HepG2 (cell line): ENCODE measurements around the gene GNAI2. TPM values are rescaled to one million over a fixed set of nuclear protein-coding genes. Genes with fewer than 3 reads are reported as not detected.

Experiments used
- AGO1 ChIP-seq: fragments of 200-400 bp; formaldehyde crosslinking; IDR thresholded peaks from 2 replicates; pipeline ENCODE4 v1.6.1; 2017; ENCODE audit warnings: mild to moderate bottlenecking, low read depth, low read length, moderate library complexity; ENCODE audit not compliant: poor library complexity, severe bottlenecking
- HIVEP1 ChIP-seq: sonication (generic); formaldehyde crosslinking; IDR thresholded peaks from 2 replicates; pipeline ENCODE4 v1.4.0; 2020; ENCODE audit warnings: mild to moderate bottlenecking, missing genetic modification reagents
- JUN ChIP-seq: sonication (generic); formaldehyde crosslinking; IDR thresholded peaks from 2 replicates; pipeline ENCODE4 v1.4.0; 2020; ENCODE audit warnings: mild to moderate bottlenecking, missing genetic modification reagents
- MYNN ChIP-seq: sonication (generic); formaldehyde crosslinking; IDR thresholded peaks from 2 replicates; pipeline ENCODE4 v1.4.0; 2020; ENCODE audit warnings: mild to moderate bottlenecking, low read depth, missing genetic modification reagents
- PLRG1 ChIP-seq: fragments of 450-650 bp; conservative IDR thresholded peaks from 2 replicates; pipeline ENCODE4 v1.6.1; 2016
- POLR2AphosphoS2 ChIP-seq: IDR thresholded peaks from 2 replicates; pipeline ENCODE4 v1.6.1; 2011; ENCODE audit warnings: low read depth, low read length, improper control_type of control experiment
- SAP130 ChIP-seq: IDR thresholded peaks from 2 replicates; pipeline ENCODE4 v1.6.1; 2016; ENCODE audit warnings: low read depth
- ZBTB38 ChIP-seq: sonication (generic); formaldehyde crosslinking; IDR thresholded peaks from 2 replicates; pipeline ENCODE4 v1.5.1; 2020; ENCODE audit warnings: mild to moderate bottlenecking, missing genetic modification reagents
- ZBTB7B ChIP-seq: sonication (generic); formaldehyde crosslinking; IDR thresholded peaks from 2 replicates; pipeline ENCODE4 v1.4.0; 2020; ENCODE audit warnings: missing genetic modification reagents
- ZNF431 ChIP-seq: sonication (generic); formaldehyde crosslinking; IDR thresholded peaks from 2 replicates; pipeline ENCODE4 v1.9.0; 2022; ENCODE audit warnings: missing genetic modification reagents, low read depth, mild to moderate bottlenecking, borderline replicate concordance
- ZNF747 ChIP-seq: sonication (generic); formaldehyde crosslinking; IDR thresholded peaks from 2 replicates; pipeline ENCODE4 v1.8.1; 2023; ENCODE audit warnings: missing genetic modification reagents, mild to moderate bottlenecking, borderline replicate concordance
- polyA plus RNA-seq, 8 experiments: library from polyadenylated mRNA; depleted of rRNA in 3 of 8; stranded (reverse) in 7 of 8; unstranded in 1 of 8; fragments of >200 nt; fragmentation: Illumina TruSeq in 4 of 8; extraction: Trizol in 4 of 8; gene quantifications; 2 replicates each; pipeline versions ENCODE4 v1.2.1 to v1.2.3, GENCODE V29; 2011 to 2016; ENCODE audit warnings: low read depth in 4 of 8, missing spikeins in 1 of 8, mixed read lengths in 1 of 8; ENCODE audit not compliant: insufficient read depth in 1 of 8
- total RNA-seq, 5 experiments: library from RNA; depleted of rRNA; stranded (reverse); fragments of >200 nt; fragmentation: Illumina TruSeq; extraction: Trizol; gene quantifications; 2 replicates each; pipeline ENCODE4 v1.2.3, GENCODE V29; 2016; ENCODE audit warnings: low read depth in 1 of 5
- TF ChIP-seq, protein P1 (sequence below): sonication (generic); formaldehyde crosslinking; IDR thresholded peaks from 2 replicates; pipeline ENCODE4 v1.8.1; 2023; ENCODE audit warnings: missing genetic modification reagents, inconsistent platforms, borderline replicate concordance
- TF ChIP-seq, protein P2 (sequence below): sonication (generic); formaldehyde crosslinking; IDR thresholded peaks from 2 replicates; pipeline ENCODE4 v1.4.0; 2020; ENCODE audit warnings: missing genetic modification reagents, borderline replicate concordance
- TF ChIP-seq, protein P3 (sequence below): sonication (generic); formaldehyde crosslinking; conservative IDR thresholded peaks from 2 replicates; pipeline ENCODE4 v1.4.0; 2020; ENCODE audit warnings: missing genetic modification reagents
- TF ChIP-seq, protein P4 (sequence below): sonication (generic); formaldehyde crosslinking; IDR thresholded peaks from 2 replicates; pipeline ENCODE4 v1.5.1; 2020; ENCODE audit warnings: mild to moderate bottlenecking, moderate library complexity, missing genetic modification reagents

GNAI2 gene
- total and polyA plus RNA-seq, 2 of the 13 experiments (the other 11 are each of a cell fraction or from before 2014, with no cell fraction given), result 51.1 to 66.2 TPM

DNA sequence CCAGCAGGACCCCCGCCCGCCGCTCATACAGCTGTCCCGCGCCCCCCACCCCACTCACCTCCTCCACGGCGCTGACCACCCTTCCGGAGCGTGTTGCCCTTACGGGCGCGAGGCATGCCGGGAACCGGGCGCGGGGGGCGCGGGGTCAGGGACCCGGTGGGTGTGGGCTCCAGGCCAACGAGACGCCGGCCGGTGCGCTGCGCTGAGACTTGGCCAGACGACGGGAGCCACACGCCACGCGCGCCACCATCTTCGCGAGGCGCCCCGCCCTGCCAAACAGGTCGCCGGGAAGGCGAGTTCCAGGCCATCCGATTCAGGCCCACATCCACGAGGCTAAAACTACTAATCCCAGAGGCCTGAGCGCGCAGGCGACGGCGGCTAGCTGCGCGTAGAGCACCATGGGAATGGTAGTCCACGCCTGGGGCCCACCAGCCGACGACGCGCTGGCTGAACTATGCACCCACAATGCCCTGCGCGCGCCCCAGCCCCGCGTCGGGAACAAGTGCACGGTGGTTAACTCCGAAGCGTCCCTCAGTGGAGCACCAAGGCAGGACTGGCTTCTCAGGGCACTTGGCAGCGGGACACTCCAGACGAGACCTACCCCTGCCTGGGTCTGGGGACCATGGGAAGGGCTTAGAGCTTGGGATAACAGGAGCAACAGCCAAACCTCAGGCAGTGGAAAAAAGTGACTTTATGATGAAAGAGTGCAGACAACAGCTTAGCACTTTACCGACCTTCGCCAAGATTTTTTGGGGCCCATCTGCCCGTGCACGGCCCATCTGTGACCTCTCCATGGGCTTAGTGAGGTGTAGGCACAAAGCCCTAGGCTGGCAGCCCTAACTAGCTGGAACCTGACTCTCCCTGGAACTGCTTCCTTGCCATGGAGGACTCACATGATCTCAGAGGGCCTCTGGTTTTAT is 56.4 kb downstream of the GNAI2 start, which contains the start of gene IFRD2 (continued):
- TF ChIP-seq, protein P1, sequence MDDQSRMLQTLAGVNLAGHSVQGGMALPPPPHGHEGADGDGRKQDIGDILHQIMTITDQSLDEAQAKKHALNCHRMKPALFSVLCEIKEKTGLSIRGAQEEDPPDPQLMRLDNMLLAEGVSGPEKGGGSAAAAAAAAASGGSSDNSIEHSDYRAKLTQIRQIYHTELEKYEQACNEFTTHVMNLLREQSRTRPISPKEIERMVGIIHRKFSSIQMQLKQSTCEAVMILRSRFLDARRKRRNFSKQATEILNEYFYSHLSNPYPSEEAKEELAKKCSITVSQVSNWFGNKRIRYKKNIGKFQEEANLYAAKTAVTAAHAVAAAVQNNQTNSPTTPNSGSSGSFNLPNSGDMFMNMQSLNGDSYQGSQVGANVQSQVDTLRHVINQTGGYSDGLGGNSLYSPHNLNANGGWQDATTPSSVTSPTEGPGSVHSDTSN (CRISPR knock-in tag), result no peak
- no peak for TF ChIP-seq JUN (CRISPR knock-in tag)
- TF ChIP-seq PLRG1, result no peak
- TF ChIP-seq ZBTB38, result peak; percentile 81
- no peak for TF ChIP-seq HIVEP1 (CRISPR knock-in tag)
- no peak for TF ChIP-seq ZNF431 (CRISPR knock-in tag)
- TF ChIP-seq AGO1, result peak; percentile 82
- TF ChIP-seq, protein P2, sequence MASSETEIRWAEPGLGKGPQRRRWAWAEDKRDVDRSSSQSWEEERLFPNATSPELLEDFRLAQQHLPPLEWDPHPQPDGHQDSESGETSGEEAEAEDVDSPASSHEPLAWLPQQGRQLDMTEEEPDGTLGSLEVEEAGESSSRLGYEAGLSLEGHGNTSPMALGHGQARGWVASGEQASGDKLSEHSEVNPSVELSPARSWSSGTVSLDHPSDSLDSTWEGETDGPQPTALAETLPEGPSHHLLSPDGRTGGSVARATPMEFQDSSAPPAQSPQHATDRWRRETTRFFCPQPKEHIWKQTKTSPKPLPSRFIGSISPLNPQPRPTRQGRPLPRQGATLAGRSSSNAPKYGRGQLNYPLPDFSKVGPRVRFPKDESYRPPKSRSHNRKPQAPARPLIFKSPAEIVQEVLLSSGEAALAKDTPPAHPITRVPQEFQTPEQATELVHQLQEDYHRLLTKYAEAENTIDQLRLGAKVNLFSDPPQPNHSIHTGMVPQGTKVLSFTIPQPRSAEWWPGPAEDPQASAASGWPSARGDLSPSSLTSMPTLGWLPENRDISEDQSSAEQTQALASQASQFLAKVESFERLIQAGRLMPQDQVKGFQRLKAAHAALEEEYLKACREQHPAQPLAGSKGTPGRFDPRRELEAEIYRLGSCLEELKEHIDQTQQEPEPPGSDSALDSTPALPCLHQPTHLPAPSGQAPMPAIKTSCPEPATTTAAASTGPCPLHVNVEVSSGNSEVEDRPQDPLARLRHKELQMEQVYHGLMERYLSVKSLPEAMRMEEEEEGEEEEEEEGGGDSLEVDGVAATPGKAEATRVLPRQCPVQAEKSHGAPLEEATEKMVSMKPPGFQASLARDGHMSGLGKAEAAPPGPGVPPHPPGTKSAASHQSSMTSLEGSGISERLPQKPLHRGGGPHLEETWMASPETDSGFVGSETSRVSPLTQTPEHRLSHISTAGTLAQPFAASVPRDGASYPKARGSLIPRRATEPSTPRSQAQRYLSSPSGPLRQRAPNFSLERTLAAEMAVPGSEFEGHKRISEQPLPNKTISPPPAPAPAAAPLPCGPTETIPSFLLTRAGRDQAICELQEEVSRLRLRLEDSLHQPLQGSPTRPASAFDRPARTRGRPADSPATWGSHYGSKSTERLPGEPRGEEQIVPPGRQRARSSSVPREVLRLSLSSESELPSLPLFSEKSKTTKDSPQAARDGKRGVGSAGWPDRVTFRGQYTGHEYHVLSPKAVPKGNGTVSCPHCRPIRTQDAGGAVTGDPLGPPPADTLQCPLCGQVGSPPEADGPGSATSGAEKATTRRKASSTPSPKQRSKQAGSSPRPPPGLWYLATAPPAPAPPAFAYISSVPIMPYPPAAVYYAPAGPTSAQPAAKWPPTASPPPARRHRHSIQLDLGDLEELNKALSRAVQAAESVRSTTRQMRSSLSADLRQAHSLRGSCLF (CRISPR knock-in tag), result no peak
- TF ChIP-seq, protein P3, sequence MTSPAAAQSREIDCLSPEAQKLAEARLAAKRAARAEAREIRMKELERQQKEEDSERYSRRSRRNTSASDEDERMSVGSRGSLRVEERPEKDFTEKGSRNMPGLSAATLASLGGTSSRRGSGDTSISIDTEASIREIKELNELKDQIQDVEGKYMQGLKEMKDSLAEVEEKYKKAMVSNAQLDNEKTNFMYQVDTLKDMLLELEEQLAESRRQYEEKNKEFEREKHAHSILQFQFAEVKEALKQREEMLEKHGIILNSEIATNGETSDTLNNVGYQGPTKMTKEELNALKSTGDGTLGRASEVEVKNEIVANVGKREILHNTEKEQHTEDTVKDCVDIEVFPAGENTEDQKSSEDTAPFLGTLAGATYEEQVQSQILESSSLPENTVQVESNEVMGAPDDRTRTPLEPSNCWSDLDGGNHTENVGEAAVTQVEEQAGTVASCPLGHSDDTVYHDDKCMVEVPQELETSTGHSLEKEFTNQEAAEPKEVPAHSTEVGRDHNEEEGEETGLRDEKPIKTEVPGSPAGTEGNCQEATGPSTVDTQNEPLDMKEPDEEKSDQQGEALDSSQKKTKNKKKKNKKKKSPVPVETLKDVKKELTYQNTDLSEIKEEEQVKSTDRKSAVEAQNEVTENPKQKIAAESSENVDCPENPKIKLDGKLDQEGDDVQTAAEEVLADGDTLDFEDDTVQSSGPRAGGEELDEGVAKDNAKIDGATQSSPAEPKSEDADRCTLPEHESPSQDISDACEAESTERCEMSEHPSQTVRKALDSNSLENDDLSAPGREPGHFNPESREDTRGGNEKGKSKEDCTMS, result no peak
- no peak for TF ChIP-seq MYNN (CRISPR knock-in tag)
- TF ChIP-seq ZNF747 (CRISPR knock-in tag), result peak; percentile 28; the same call in 1 of the 2 replicates
- no peak for TF ChIP-seq POLR2AphosphoS2
- TF ChIP-seq ZBTB7B (CRISPR knock-in tag), result peak; percentile 47; the same call in 1 of the 2 replicates
- peak; percentile 91 for TF ChIP-seq SAP130 (CRISPR knock-in tag)
- TF ChIP-seq, protein P4, sequence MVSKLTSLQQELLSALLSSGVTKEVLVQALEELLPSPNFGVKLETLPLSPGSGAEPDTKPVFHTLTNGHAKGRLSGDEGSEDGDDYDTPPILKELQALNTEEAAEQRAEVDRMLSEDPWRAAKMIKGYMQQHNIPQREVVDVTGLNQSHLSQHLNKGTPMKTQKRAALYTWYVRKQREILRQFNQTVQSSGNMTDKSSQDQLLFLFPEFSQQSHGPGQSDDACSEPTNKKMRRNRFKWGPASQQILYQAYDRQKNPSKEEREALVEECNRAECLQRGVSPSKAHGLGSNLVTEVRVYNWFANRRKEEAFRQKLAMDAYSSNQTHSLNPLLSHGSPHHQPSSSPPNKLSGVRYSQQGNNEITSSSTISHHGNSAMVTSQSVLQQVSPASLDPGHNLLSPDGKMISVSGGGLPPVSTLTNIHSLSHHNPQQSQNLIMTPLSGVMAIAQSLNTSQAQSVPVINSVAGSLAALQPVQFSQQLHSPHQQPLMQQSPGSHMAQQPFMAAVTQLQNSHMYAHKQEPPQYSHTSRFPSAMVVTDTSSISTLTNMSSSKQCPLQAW, result peak; percentile 97
